Measurements from ENCODE around the gene SNX21. TPM values are rescaled to one million over a fixed set of nuclear protein-coding genes. Genes with fewer than 3 reads are reported as not detected.
A peak's percentile ranks its signal among the peaks of the same experiment; 100 is the strongest.

The SNX21 gene
- total RNA-seq, 4 donors from 2014 or later, result 45.9 to 76.3 (median 59.7) TPM

- no peak for TF ChIP-seq POLR2A (IDR thresholded peaks at IDR 0.05)
- TF ChIP-seq EP300 (IDR thresholded peaks at IDR 0.05), result no peak
- no peak for TF ChIP-seq CTCF (IDR thresholded peaks at IDR 0.05)
- TF ChIP-seq POLR2AphosphoS5 (IDR thresholded peaks at IDR 0.05), result no peak
- Histone ChIP-seq H3K27me3 (peaks cover 13% of the 10 kb centered on the region), H3K4me1 (peaks cover 0 to 27% (median 4%) of the 10 kb centered on the region in 3 donors), H3K36me3 (no peaks in the 10 kb centered on the region), H3K4me3 (no peak overlapping the region), H3K9me3 (no peaks in the 10 kb centered on the region), H3K27ac (peak overlapping the region in 3 of 4 donors; percentile 44 to 63 (median 46))
- WGBS, 2 donors (ENCODE audit: low coverage in 1 of 2), result 50 to 80% methylated on average over 2 to 3 of the region's 3 CpGs
- ATAC-seq, result no peak
Observed at GRCh38 chr20:45818239-45818638, 15.4 kb upstream of the SNX21 start.

GRCh38 chr20:45819466-45819865 lies 14.1 kb upstream of the SNX21 start:
- 88 to 93% methylated on average over 3 to 4 of the region's 4 CpGs for WGBS, 2 donors (ENCODE audit: low coverage in 1 of 2)
- Histone ChIP-seq H3K27ac (no peak overlapping the region), H3K4me1 (peaks cover 0 to 38% (median 8%) of the 10 kb centered on the region in 3 donors), H3K27me3 (peaks cover 18% of the 10 kb centered on the region), H3K4me3 (no peak overlapping the region), H3K36me3 (no peaks in the 10 kb centered on the region), H3K9me3 (no peaks in the 10 kb centered on the region)
- ATAC-seq, result no peak
- TF ChIP-seq POLR2AphosphoS5 (IDR thresholded peaks at IDR 0.05), result no peak

- Histone ChIP-seq H3K27ac (no peak overlapping the region), H3K27me3 (peaks cover 18% of the 10 kb centered on the region), H3K9me3 (no peaks in the 10 kb centered on the region), H3K4me3 (no peak overlapping the region), H3K36me3 (no peaks in the 10 kb centered on the region), H3K4me1 (peaks cover 0 to 63% (median 17%) of the 10 kb centered on the region in 3 donors)
- WGBS, 2 donors (ENCODE audit: low coverage in 1 of 2), result 70 to 86% methylated on average over 2 of the region's 2 CpGs
- no peak for ATAC-seq
- TF ChIP-seq CTCF (IDR thresholded peaks at IDR 0.05) (no peak), POLR2A (IDR thresholded peaks at IDR 0.05) (no peak), POLR2AphosphoS5 (IDR thresholded peaks at IDR 0.05) (no peak), EP300 (IDR thresholded peaks at IDR 0.05) (no peak)
Observed at GRCh38 chr20:45821947-45822346, 11.7 kb upstream of the SNX21 start.

GRCh38 chr20:45822857-45823256 lies 10.7 kb upstream of the SNX21 start:
- WGBS, 2 donors (ENCODE audit: low coverage in 1 of 2), result 0 to 12% methylated on average over 2 to 5 of the region's 24 CpGs
- no peaks in the 10 kb centered on the region for H3K36me3 ChIP-seq
- H3K9me3 ChIP-seq, result no peaks in the 10 kb centered on the region
- peak; percentile 36 for ATAC-seq
- H3K4me3 ChIP-seq, result peak overlapping the region in 1 of 2 donors; percentile 18
- peaks cover 18% of the 10 kb centered on the region for H3K27me3 ChIP-seq
- TF ChIP-seq EP300 (IDR thresholded peaks at IDR 0.05) (no peak), POLR2A (IDR thresholded peaks at IDR 0.05) (no peak), CTCF (IDR thresholded peaks at IDR 0.05) (no peak), POLR2AphosphoS5 (IDR thresholded peaks at IDR 0.05) (no peak)
- no peak overlapping the region for H3K27ac ChIP-seq
- H3K4me1 ChIP-seq, result peaks cover 0 to 59% (median 14%) of the 10 kb centered on the region in 3 donors

- ATAC-seq, result peak; percentile 45
- Histone ChIP-seq H3K27ac (peak overlapping the region in 1 of 4 donors; percentile 3), H3K4me3 (peak overlapping the region in 1 of 2 donors; percentile 31), H3K9me3 (no peaks in the 10 kb centered on the region), H3K27me3 (peaks cover 18% of the 10 kb centered on the region), H3K4me1 (peaks cover 0 to 63% (median 14%) of the 10 kb centered on the region in 3 donors), H3K36me3 (no peaks in the 10 kb centered on the region)
- no peak for TF ChIP-seq EP300 (IDR thresholded peaks at IDR 0.05)
- TF ChIP-seq CTCF (IDR thresholded peaks at IDR 0.05), result peak in 3 of 4 experiments; percentile 45 to 60 (median 53)
- WGBS, 2 donors (ENCODE audit: low coverage in 1 of 2), result 70% methylated on average over 6 of the region's 57 CpGs; no CpG with 5 or more reads in 1 of the 2 donors
Observed at GRCh38 chr20:45823949-45824835, 9.4 kb upstream of the SNX21 start.
